HUES64 (cell line): Measurements from ENCODE around the gene SNX10.
A peak's percentile ranks its signal among the peaks of the same experiment; 100 is the strongest.

Experiments used
- H3K27ac ChIP-seq: 2 replicates; pipeline ENCODE4 v1.7.0; 2013; ENCODE audit warnings: low read depth, low read length, inconsistent platforms
- H3K27me3 ChIP-seq: 2 replicates; pipeline ENCODE4 v1.6.1; 2013; ENCODE audit warnings: mild to moderate bottlenecking, low read length; ENCODE audit not compliant: insufficient read depth
- H3K36me3 ChIP-seq: 2 replicates; pipeline ENCODE4 v1.6.1; 2013; ENCODE audit warnings: mild to moderate bottlenecking, low read length; ENCODE audit not compliant: insufficient read depth
- H3K4me1 ChIP-seq: 2 replicates; pipeline ENCODE4 v1.6.1; 2013; ENCODE audit warnings: mild to moderate bottlenecking, low read length, moderate library complexity; ENCODE audit not compliant: insufficient read depth
- H3K4me3 ChIP-seq: 2 replicates; pipeline ENCODE4 v1.5.1; 2013; ENCODE audit warnings: mild to moderate bottlenecking, low read length, moderate library complexity
- H3K9ac ChIP-seq: 2 replicates; pipeline ENCODE4 v1.6.1; 2013; ENCODE audit warnings: mild to moderate bottlenecking, low read depth, low read length
- H3K9me3 ChIP-seq: 2 replicates; pipeline ENCODE4 v1.6.1; 2013; ENCODE audit warnings: low read depth, low read length; ENCODE audit not compliant: insufficient read depth
- WGBS: fragments of 150-250, 120-280 bp; methylation state at CpG from one replicate; pipeline ENCODE4 v1.1.7; 2013; ENCODE audit warnings: missing lambda C conversion rate; 5-methylcytosine and 5-hydroxymethylcytosine counted together

The SNX10 gene

GRCh38 chr7:26372249-26372648 lies 80.6 kb downstream of the SNX10 start:
- peaks cover 23% of the 10 kb centered on the region; the same call in 1 of the 2 replicates for H3K27me3 ChIP-seq
- no peak overlapping the region for H3K27ac ChIP-seq
- H3K9me3 ChIP-seq = no peaks in the 10 kb centered on the region
- 92% methylated on average over 2 of the region's 3 CpGs for WGBS
- no peak overlapping the region for H3K4me3 ChIP-seq
- no peak overlapping the region for H3K9ac ChIP-seq
- H3K4me1 ChIP-seq = peaks cover 11% of the 10 kb centered on the region
- H3K36me3 ChIP-seq = no peaks in the 10 kb centered on the region

GRCh38 chr7:26372704-26373103 lies 81.0 kb downstream of the SNX10 start:
- no peaks in the 10 kb centered on the region for H3K9me3 ChIP-seq
- peaks cover 11% of the 10 kb centered on the region for H3K4me1 ChIP-seq
- no peak overlapping the region for H3K4me3 ChIP-seq
- H3K27ac ChIP-seq = no peak overlapping the region
- peaks cover 28% of the 10 kb centered on the region; the same call in 1 of the 2 replicates for H3K27me3 ChIP-seq
- H3K36me3 ChIP-seq = no peaks in the 10 kb centered on the region
- 100% methylated on average over 2 of the region's 2 CpGs for WGBS
- no peak overlapping the region for H3K9ac ChIP-seq

GRCh38 chr7:26374647-26375373 lies 83.1 kb downstream of the SNX10 start:
- Histone ChIP-seq H3K9ac (no peak overlapping the region), H3K27me3 (peaks cover 31% of the 10 kb centered on the region; the same call in 1 of the 2 replicates), H3K36me3 (no peaks in the 10 kb centered on the region), H3K9me3 (no peaks in the 10 kb centered on the region), H3K4me3 (peak overlapping the region; percentile 83), H3K4me1 (peaks cover 11% of the 10 kb centered on the region), H3K27ac (no peak overlapping the region)
- WGBS = 67% methylated on average over 3 of the region's 6 CpGs

GRCh38 chr7:26375726-26376174 lies 84.1 kb downstream of the SNX10 start:
- 12% methylated on average over 14 of the region's 14 CpGs for WGBS
- Histone ChIP-seq H3K27ac (no peak overlapping the region), H3K9ac (peak overlapping the region; percentile 91)

GRCh38 chr7:26376175-26376917 lies 84.7 kb downstream of the SNX10 start:
- Histone ChIP-seq H3K9ac (peak overlapping the region; percentile 91), H3K27me3 (peaks cover 31% of the 10 kb centered on the region; the same call in 1 of the 2 replicates), H3K36me3 (no peaks in the 10 kb centered on the region), H3K27ac (peak overlapping the region; percentile 46; the same call in 1 of the 2 replicates), H3K4me3 (peak overlapping the region; percentile 83), H3K4me1 (peaks cover 11% of the 10 kb centered on the region), H3K9me3 (no peaks in the 10 kb centered on the region)
- under 1% methylated on average over 88 of the region's 88 CpGs for WGBS

More at GRCh38 chr7:26375726-26376174, 84.1 kb downstream of the SNX10 start:
- H3K4me3 ChIP-seq = peak overlapping the region; percentile 83
- H3K4me1 ChIP-seq = peaks cover 11% of the 10 kb centered on the region
- no peaks in the 10 kb centered on the region for H3K9me3 ChIP-seq
- no peaks in the 10 kb centered on the region for H3K36me3 ChIP-seq
- peaks cover 31% of the 10 kb centered on the region; the same call in 1 of the 2 replicates for H3K27me3 ChIP-seq

GRCh38 chr7:26378016-26378415 lies 86.4 kb downstream of the SNX10 start:
- no peak overlapping the region for H3K27ac ChIP-seq
- no peaks in the 10 kb centered on the region for H3K36me3 ChIP-seq
- no peaks in the 10 kb centered on the region for H3K9me3 ChIP-seq
- WGBS = 89% methylated on average over 7 of the region's 7 CpGs
- peaks cover 11% of the 10 kb centered on the region for H3K4me1 ChIP-seq
- no peak overlapping the region for H3K9ac ChIP-seq
- peaks cover 31% of the 10 kb centered on the region; the same call in 1 of the 2 replicates for H3K27me3 ChIP-seq
- no peak overlapping the region for H3K4me3 ChIP-seq

GRCh38 chr7:26379711-26380110 lies 88.0 kb downstream of the SNX10 start:
- Histone ChIP-seq H3K9ac (no peak overlapping the region), H3K27ac (no peak overlapping the region), H3K4me3 (no peak overlapping the region), H3K36me3 (no peaks in the 10 kb centered on the region), H3K9me3 (no peaks in the 10 kb centered on the region), H3K4me1 (peaks cover 8% of the 10 kb centered on the region), H3K27me3 (peaks cover 24% of the 10 kb centered on the region; the same call in 1 of the 2 replicates)
- 92% methylated on average over 2 of the region's 3 CpGs for WGBS

GRCh38 chr7:26381476-26382353 lies 90.1 kb downstream of the SNX10 start:
- Histone ChIP-seq H3K27ac (no peak overlapping the region), H3K9me3 (no peaks in the 10 kb centered on the region), H3K36me3 (no peaks in the 10 kb centered on the region), H3K4me1 (no peaks in the 10 kb centered on the region), H3K27me3 (peaks cover 12% of the 10 kb centered on the region; the same call in 1 of the 2 replicates), H3K9ac (no peak overlapping the region), H3K4me3 (no peak overlapping the region)
- WGBS = 81% methylated on average over 9 of the region's 10 CpGs

- no peaks in the 10 kb centered on the region for H3K27me3 ChIP-seq
- no peaks in the 10 kb centered on the region for H3K9me3 ChIP-seq
Observed at GRCh38 chr7:26385240-26385639, 93.6 kb downstream of the SNX10 start.

GRCh38 chr7:26387731-26388130 lies 96.1 kb downstream of the SNX10 start:
- H3K9ac ChIP-seq = no peak overlapping the region
- H3K27ac ChIP-seq = no peak overlapping the region
- peaks cover 10% of the 10 kb centered on the region for H3K4me1 ChIP-seq
- H3K36me3 ChIP-seq = no peaks in the 10 kb centered on the region
- no peak overlapping the region for H3K4me3 ChIP-seq
- 95% methylated on average over 1 of the region's 2 CpGs for WGBS
- H3K27me3 ChIP-seq = no peaks in the 10 kb centered on the region
- no peaks in the 10 kb centered on the region for H3K9me3 ChIP-seq

More at GRCh38 chr7:26385240-26385639, 93.6 kb downstream of the SNX10 start:
- peaks cover 10% of the 10 kb centered on the region for H3K4me1 ChIP-seq
- H3K4me3 ChIP-seq = no peak overlapping the region
- H3K9ac ChIP-seq = no peak overlapping the region
- H3K27ac ChIP-seq = no peak overlapping the region
- H3K36me3 ChIP-seq = no peaks in the 10 kb centered on the region
